ENCODE data around the gene SPATS2L. TPM values are rescaled to one million over a fixed set of nuclear protein-coding genes. Genes with fewer than 3 reads are reported as not detected.

The SPATS2L gene
- total and polyA plus RNA-seq, 8 donors: 81.2 to 96.7 (median 91.2) TPM

DNA sequence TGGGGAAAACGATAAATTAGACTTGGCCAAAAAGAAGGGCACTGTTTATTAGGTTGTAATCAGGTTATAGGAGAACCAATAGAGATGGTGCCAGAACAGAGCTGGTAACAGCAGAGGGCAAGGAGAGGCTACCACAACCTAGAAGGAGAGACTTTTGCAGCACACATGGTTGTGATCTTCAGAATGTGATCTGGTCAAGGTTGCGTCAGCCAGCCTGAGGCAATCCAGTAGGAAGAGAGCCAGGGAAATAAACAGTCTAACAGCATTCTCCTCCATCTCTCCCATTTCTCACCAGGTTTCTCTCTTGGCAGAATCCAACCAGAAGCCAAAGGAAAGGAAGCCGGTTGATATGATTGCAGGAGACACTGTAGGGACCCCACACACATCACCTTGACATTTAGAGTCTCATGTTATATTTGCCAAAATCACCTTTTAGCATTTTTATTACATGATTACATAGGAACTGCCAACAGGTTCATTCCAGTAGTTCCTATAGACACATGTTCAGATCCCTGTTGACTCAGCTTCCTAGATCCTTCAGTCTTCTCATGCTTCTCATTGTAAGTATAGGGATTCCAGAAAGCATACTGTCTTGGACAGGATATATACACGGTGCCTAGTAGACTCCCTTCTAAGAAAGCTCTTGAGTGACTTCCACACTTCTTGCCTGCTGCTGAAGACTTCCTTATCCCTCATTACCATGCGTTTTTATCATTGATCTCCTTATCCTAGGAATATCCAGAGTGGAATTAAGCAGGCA is 17.6 kb upstream of the SPATS2L start:
- no peaks in the 10 kb centered on the region for H3K4me1 ChIP-seq
- no peaks in the 10 kb centered on the region for H3K27me3 ChIP-seq
- no peak for DNase-seq
- no peaks in the 10 kb centered on the region for H3K36me3 ChIP-seq
- intact Hi-C loops (cut with DNase I): no loop called here
- no peak for ATAC-seq
- H3K4me3 ChIP-seq: no peak overlapping the region
- H3K27ac ChIP-seq: no peak overlapping the region
- no peaks in the 10 kb centered on the region for H3K9me3 ChIP-seq
- TF ChIP-seq, protein P1, sequence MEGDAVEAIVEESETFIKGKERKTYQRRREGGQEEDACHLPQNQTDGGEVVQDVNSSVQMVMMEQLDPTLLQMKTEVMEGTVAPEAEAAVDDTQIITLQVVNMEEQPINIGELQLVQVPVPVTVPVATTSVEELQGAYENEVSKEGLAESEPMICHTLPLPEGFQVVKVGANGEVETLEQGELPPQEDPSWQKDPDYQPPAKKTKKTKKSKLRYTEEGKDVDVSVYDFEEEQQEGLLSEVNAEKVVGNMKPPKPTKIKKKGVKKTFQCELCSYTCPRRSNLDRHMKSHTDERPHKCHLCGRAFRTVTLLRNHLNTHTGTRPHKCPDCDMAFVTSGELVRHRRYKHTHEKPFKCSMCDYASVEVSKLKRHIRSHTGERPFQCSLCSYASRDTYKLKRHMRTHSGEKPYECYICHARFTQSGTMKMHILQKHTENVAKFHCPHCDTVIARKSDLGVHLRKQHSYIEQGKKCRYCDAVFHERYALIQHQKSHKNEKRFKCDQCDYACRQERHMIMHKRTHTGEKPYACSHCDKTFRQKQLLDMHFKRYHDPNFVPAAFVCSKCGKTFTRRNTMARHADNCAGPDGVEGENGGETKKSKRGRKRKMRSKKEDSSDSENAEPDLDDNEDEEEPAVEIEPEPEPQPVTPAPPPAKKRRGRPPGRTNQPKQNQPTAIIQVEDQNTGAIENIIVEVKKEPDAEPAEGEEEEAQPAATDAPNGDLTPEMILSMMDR (IDR thresholded peaks at IDR 0.05): no peak

DNA sequence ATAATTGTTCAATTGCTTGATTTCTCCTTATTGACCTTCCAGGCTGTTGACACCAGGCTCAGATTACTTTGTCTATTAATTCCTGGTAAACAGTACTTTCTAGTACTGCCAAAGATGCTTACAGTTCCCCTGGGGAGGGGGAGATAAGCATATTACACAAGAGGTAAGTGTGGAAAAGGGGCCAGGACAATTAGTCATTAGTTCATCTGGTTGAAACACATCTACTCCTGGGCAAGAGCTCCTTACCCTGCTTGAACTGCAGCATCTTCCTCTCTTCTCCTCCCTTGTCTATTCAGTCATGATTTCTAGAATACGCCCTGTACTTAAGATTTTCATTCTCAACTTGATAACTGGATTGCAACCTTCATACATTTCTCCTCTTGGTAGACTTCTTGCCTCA is 10.4 kb upstream of the SPATS2L start:
- DNase-seq (no peak), ATAC-seq (no peak)

DNA sequence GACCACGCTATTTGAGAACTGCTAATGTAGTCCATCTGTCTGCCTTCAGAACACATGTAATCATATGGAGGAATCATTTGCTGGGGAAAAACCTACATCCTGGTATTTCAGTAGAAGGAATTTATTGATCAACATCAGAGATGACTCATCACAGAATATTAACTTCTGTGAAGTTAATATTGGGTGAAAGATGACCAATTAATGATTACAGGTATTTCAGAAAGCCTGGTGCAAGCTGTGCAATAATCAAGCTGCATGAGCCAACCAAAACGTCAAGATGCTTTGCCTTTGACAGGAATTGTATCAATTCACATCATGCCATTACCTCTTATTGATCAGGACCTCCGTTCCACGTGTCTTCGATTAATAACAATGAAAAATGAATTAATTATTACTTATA is 9.4 kb upstream of the SPATS2L start:
- no peak for ATAC-seq
- no peak overlapping the region for H3K27ac ChIP-seq

More for the DNA sequence above, 10.4 kb upstream of the SPATS2L start:
- no peaks in the 10 kb centered on the region for H3K36me3 ChIP-seq
- no peaks in the 10 kb centered on the region for H3K4me1 ChIP-seq
- H3K4me3 ChIP-seq: no peak overlapping the region
- intact Hi-C loops (cut with DNase I): no loop called here
- no peaks in the 10 kb centered on the region for H3K9me3 ChIP-seq
- H3K27me3 ChIP-seq: no peaks in the 10 kb centered on the region
- TF ChIP-seq, protein P1 (IDR thresholded peaks at IDR 0.05): no peak
- H3K27ac ChIP-seq: no peak overlapping the region

DNA sequence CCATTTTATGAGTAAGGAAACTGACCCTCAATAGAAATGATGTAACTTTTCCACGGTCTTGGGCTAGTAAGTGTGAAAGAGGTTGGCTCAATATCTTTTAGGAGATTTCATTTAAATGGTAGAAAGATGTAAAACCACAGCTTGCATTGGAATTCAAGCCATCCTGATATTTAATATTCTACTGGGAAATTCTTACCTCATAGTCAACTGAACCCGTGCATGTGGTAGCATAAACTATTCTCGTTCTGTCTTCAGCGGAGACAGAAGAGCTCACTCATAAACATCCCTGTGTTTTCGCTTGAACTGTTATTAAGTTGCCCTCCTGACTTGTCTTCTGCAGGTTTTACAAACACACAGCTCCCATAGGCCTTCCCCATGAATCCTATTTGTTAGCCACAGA is 8.5 kb upstream of the SPATS2L start:
- no peak for ATAC-seq
- H3K27ac ChIP-seq: no peak overlapping the region
- no peak for DNase-seq
- no peaks in the 10 kb centered on the region for H3K27me3 ChIP-seq
- no peaks in the 10 kb centered on the region for H3K36me3 ChIP-seq
- H3K9me3 ChIP-seq: no peaks in the 10 kb centered on the region
- TF ChIP-seq, protein P1 (IDR thresholded peaks at IDR 0.05): no peak
- H3K4me1 ChIP-seq: no peaks in the 10 kb centered on the region
- H3K4me3 ChIP-seq: no peak overlapping the region
- intact Hi-C loops (cut with DNase I): no loop called here

More for the DNA sequence above, 9.4 kb upstream of the SPATS2L start:
- TF ChIP-seq, protein P1 (IDR thresholded peaks at IDR 0.05): no peak
- Histone ChIP-seq H3K4me3 (no peak overlapping the region), H3K36me3 (no peaks in the 10 kb centered on the region), H3K4me1 (no peaks in the 10 kb centered on the region), H3K27me3 (no peaks in the 10 kb centered on the region), H3K9me3 (no peaks in the 10 kb centered on the region)
- intact Hi-C loops (cut with DNase I): no loop called here
- no peak for DNase-seq

DNA sequence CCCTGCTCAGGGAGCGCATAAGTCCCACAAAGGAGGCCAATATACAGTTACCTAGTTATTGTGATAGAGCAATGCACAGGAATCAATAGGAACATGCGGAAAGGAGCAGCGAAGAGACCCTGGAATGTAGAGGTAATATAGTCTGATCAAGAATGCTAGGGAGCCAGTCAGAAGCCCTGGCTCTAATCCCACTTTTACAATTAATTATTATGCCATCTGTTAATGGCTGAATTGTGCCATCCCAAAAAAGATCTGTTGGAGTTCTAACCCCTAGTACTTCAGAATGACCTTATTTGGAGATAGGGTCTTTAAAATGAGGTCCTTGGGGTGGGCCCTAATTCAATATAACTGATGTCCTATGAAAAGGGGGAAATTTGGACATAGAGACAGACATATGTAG is 7.7 kb upstream of the SPATS2L start:
- H3K27ac ChIP-seq: no peak overlapping the region
- TF ChIP-seq, protein P1 (IDR thresholded peaks at IDR 0.05): no peak
- no peaks in the 10 kb centered on the region for H3K27me3 ChIP-seq
- no peaks in the 10 kb centered on the region for H3K9me3 ChIP-seq
- H3K4me3 ChIP-seq: no peak overlapping the region
- H3K36me3 ChIP-seq: no peaks in the 10 kb centered on the region
- no peaks in the 10 kb centered on the region for H3K4me1 ChIP-seq
- DNase-seq: no peak
- ATAC-seq: no peak
- intact Hi-C loops (cut with DNase I): no loop called here
